ENCODE results near the gene PRR22.

PRR22 gene

DNA sequence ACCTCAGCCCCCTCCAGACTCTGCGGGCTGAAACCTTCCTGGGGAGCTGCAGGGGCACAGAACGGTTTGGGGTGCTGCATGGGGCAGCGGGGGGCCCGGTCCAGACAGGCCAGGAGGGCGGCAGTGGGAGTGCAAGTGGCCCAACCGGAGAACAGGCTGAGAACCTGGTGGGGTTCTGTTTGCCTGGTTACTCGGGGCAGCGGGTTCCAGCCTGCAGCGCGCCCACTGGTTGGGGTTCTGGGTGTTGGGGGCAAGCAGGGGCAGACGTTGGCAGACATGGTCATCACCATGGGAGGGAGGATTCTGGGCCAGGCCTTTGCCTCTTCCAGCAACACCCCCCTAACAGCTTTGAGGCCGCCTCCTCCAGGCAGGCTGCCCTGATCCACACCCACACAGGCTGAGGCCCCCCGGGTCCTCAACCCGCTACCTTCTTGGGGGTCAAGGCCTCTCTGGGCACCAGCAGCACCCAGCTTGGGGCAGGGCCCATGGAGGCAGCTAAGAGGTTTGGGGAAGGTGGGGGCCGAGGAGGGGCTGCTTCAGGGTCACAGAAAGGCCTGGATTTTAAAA, at the start of gene PRR22:
PRR22 (minus strand) TSS at position 166 of the 567 bp plus-strand sequence; CDS start at position 80, 86 bp downstream.
- DNase-seq (ENCODE audit: low spot score in 2 of 2) (no peak), ATAC-seq (no peak)
- Mint-ChIP-seq H3K36me3 (peaks cover 51% of the 10 kb centered on the region), H3K27ac (no peak within 1 kb of the TSS), H3K9me3 (no peaks in the 10 kb centered on the region), H3K4me1 (peaks cover 12% of the 10 kb centered on the region), H3K4me3 (no peak within 1 kb of the TSS)

DNA sequence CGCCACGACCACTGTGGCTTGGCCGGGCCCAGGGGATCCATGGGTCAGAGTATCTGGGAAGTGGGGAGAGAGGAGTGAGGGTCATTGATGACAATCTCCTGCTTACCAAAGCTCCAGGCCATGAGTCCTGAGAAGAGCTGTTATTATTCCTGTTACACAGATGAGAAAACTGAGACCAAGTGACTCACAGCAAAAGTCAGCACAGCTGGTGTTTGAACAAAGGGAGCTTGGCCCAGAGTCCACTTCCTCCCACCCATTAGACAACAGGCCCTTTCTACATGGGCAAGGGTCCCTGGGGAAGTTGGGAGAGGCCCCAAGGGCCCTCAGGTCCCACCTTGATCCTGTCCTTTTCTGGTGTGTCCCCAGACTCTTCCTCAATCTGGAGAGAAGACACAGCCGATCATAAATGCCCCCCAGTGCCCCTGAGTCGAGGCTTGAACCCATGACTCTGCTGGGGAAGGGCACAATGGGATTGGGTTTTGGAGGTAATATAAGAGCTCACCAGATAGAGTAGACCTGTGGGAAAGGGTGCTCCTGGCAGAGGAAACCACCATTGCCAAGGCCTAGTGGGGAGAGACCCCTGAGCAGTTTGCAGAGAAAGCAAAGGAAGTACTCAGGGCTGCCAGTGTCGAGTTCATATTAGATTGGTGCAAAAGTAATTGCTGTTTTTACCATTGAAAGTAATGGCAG, 48.1 kb upstream of the PRR22 start:
- ATAC-seq (no peak), DNase-seq (ENCODE audit: low spot score in 2 of 2) (no peak)
- no peak overlapping the region for H3K4me3 Mint-ChIP-seq
- H3K36me3 Mint-ChIP-seq, result peaks cover 11% of the 10 kb centered on the region
- H3K4me1 Mint-ChIP-seq, result peaks cover 5% of the 10 kb centered on the region
- no peaks in the 10 kb centered on the region for H3K9me3 Mint-ChIP-seq
- no peak overlapping the region for H3K27ac Mint-ChIP-seq

DNA sequence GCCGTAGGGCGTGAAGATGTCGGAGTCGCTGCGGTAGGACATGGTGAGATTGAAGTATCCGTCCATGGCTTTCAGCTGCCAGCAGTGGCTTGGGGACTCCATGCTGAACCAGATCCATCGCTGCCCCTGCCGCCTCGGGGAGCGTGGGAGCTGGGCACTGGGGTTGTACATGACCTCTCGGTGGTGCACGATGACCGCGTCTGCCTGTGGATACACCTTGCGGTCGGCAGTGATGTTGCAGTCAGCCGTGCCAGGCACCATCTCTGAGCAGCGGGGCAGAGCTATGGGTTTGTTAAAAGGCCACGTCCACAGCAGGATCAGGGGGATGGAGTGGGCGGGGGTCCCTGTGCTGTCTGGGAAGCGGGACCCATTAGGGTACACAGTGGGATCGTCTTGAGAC, 47.5 kb upstream of the PRR22 start:
- Mint-ChIP-seq H3K9me3 (peaks cover 1% of the 10 kb centered on the region), H3K4me1 (peaks cover 9% of the 10 kb centered on the region), H3K27ac (no peak overlapping the region), H3K4me3 (no peak overlapping the region), H3K36me3 (peaks cover 15% of the 10 kb centered on the region)
- DNase-seq (ENCODE audit: low spot score in 2 of 2), result no peak
- ATAC-seq, result no peak

DNA sequence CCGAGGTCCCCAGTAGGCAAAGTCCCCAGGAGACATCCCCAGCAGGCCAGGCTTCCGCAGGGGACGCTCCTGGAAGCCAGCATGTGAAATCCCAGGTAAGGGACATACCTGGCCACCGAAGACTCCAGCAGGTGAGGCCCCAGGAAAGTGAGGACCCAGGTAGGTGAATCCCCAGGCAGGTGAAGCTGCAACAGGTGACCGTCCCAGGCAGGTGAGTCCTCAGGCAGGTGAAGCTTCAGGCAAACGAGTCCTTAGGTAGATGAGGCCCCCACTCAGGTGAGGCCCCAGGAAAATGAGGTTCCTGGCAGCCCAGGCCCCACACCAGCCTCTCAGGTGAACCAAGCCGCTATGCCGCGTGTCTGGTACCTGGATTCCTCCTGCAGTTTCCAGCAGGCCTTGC, 46.6 kb upstream of the PRR22 start:
- no peak for ATAC-seq
- no peak overlapping the region for H3K27ac Mint-ChIP-seq
- H3K4me3 Mint-ChIP-seq, result no peak overlapping the region
- peaks cover 2% of the 10 kb centered on the region for H3K9me3 Mint-ChIP-seq
- peaks cover 13% of the 10 kb centered on the region for H3K4me1 Mint-ChIP-seq
- peaks cover 18% of the 10 kb centered on the region for H3K36me3 Mint-ChIP-seq
- no peak for DNase-seq (ENCODE audit: low spot score in 2 of 2)

DNA sequence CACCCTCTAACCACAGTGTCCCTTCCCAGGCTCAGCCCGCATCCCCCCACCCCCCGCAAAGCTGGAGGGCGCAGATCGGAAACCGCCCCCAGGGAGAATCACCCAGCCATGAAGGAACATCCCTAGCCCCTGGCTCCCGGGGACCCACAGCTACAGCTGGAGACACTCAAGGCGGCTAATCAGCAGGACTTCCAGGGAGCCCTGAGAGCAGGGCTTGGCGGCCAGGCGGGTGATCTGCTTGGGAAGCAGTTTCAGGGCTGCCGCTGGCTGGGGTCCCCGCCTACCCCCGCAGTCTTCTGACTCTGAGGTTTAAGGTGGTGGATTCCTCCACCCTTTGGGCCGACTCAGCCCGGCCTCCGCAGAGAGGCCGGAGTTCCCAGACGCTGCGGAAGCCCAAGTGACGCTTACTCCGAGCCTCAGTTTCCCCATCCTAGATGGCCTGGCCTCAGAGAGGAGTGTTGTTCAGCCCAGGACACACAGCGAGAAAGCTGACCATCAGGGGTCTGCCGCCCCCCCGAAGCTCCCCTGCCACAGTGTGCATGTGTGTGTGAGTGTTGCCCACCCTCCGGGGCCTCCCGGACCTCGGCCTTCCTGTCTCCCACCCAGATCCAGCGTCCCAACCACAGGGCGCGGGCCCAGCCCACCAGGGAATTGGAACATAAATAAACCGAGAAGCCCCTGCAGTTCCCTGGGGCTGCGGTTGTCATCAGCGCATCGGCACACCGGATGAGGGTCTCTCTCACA, 45.2 kb upstream of the PRR22 start:
- peak overlapping the region; percentile 92 for H3K4me3 Mint-ChIP-seq
- DNase-seq (ENCODE audit: low spot score in 2 of 2), result no peak
- ATAC-seq, result no peak
- peaks cover 2% of the 10 kb centered on the region for H3K9me3 Mint-ChIP-seq
- peaks cover 13% of the 10 kb centered on the region for H3K4me1 Mint-ChIP-seq
- H3K36me3 Mint-ChIP-seq, result peaks cover 18% of the 10 kb centered on the region
- H3K27ac Mint-ChIP-seq, result no peak overlapping the region

DNA sequence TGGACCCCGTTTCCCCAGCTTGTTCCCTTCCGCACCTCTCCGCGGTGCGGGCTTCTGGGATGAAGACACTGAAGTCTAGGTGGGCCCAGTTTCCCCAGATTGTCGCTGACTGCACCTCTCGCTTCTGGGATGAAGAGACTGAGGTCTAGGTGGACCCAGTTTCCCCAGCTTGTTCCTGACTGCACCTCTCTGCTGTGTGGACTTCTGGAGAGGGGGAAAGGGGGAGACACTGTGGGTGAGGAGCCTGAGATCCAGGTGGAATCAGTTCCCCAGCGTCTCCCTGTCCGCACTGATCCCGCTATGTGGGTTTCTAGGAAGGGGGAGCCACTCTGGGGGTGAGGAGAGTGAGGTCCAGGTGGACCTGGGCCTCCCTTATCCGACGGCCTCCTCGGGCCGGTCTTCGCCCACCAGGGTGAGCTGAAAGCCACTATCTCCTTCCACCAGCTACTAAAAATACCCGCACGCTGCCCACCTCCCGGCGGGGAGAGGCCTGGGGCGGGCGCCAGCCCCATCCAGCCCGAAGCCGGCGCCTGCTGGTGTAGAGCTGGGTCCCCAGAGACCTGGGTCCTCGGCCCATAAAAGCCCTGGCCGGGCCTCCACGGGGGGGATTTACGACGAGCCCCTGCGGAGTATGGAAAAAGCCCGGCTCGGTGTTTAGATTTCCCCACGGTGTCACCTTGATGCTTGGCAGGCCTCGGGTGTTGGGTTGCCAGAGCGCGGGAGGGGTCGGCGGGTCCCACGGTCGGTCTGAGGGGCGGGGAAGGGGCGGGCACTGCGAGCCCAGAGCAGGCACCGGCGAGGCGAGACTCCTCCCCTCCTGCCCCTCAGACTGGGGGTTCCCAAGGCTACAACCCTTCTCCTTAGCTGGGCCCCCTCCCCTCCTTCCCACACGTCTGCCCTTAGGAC, 44.4 kb upstream of the PRR22 start:
- Mint-ChIP-seq H3K4me1 (peaks cover 13% of the 10 kb centered on the region), H3K27ac (peak overlapping the region; percentile 98), H3K36me3 (peaks cover 18% of the 10 kb centered on the region), H3K4me3 (peak overlapping the region; percentile 92), H3K9me3 (peaks cover 2% of the 10 kb centered on the region)
- ATAC-seq (no peak), DNase-seq (ENCODE audit: low spot score in 2 of 2) (no peak)

DNA sequence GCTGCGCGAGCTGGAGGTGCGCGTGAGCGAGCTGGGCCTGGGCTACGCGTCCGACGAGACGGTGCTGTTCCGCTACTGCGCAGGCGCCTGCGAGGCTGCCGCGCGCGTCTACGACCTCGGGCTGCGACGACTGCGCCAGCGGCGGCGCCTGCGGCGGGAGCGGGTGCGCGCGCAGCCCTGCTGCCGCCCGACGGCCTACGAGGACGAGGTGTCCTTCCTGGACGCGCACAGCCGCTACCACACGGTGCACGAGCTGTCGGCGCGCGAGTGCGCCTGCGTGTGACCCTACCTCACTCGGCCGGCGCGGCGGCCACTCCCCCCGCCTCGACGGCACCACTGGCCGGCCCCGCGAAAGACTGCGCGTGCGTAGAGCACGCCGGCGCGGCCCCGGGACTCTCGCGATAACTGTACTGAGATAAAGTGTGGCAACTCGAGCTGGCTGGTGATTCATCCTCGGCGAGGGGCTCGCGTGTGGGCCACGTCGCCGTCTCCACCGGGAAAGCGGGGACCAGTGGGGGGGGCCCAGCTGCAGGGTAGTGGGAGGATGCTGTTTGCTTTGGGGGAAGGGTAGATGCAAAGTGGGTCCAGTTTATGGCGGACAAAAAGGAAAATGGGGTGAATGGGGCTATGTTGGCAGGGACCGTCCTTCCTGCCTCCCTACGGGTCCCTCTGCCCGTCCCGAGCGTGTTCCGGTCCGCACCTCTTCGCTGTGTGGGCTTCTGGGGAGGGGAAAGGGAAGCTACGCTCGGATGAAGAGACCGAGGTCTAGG, 43.5 kb upstream of the PRR22 start:
- ATAC-seq, result peak; percentile 85
- H3K9me3 Mint-ChIP-seq, result peaks cover 2% of the 10 kb centered on the region

GRCh38 chr19:5827342-5827890, 42.9 kb upstream of the PRR22 start:
- Mint-ChIP-seq H3K4me1 (peaks cover 13% of the 10 kb centered on the region), H3K27ac (peak overlapping the region; percentile 85), H3K4me3 (peak overlapping the region; percentile 92), H3K9me3 (peaks cover 2% of the 10 kb centered on the region), H3K36me3 (peaks cover 18% of the 10 kb centered on the region)
- no peak for ATAC-seq
- DNase-seq (ENCODE audit: low spot score in 2 of 2), result no peak

More for the DNA sequence above, 43.5 kb upstream of the PRR22 start:
- Mint-ChIP-seq H3K4me1 (peaks cover 13% of the 10 kb centered on the region), H3K36me3 (peaks cover 18% of the 10 kb centered on the region), H3K27ac (peak overlapping the region; percentile 98), H3K4me3 (peak overlapping the region; percentile 92)
- DNase-seq (ENCODE audit: low spot score in 2 of 2), result peak; percentile 97

- Mint-ChIP-seq H3K4me3 (peak overlapping the region; percentile 92), H3K4me1 (peaks cover 9% of the 10 kb centered on the region), H3K9me3 (peaks cover 2% of the 10 kb centered on the region), H3K36me3 (peaks cover 18% of the 10 kb centered on the region), H3K27ac (peak overlapping the region; percentile 85)
- ATAC-seq (no peak), DNase-seq (ENCODE audit: low spot score in 2 of 2) (no peak)
Observed at GRCh38 chr19:5826531-5827341, 42.2 kb upstream of the PRR22 start.

DNA sequence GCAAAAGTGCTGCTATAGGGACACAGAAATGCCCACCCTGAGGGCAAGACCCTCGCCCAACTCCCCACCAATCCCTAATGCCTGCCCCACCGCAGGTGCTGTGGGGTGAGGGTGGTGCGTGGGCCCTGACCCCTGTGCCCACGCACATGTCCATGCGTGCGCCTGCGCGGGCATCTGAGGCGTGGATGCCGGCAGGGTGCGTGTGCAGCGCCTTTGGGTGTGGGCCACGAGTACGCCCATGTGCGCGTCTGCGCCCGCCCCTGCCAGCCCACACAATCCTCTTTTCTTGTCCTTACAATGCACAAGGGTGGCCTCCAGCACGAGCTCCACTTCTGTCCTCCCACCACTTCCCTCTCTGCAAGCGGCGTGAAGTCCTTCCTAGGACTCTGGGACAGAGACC, 40.6 kb upstream of the PRR22 start:
- Mint-ChIP-seq H3K27ac (no peak overlapping the region), H3K4me1 (peaks cover 9% of the 10 kb centered on the region), H3K36me3 (peaks cover 18% of the 10 kb centered on the region), H3K9me3 (peaks cover 2% of the 10 kb centered on the region), H3K4me3 (no peak overlapping the region)
- ATAC-seq (no peak), DNase-seq (ENCODE audit: low spot score in 2 of 2) (no peak)

DNA sequence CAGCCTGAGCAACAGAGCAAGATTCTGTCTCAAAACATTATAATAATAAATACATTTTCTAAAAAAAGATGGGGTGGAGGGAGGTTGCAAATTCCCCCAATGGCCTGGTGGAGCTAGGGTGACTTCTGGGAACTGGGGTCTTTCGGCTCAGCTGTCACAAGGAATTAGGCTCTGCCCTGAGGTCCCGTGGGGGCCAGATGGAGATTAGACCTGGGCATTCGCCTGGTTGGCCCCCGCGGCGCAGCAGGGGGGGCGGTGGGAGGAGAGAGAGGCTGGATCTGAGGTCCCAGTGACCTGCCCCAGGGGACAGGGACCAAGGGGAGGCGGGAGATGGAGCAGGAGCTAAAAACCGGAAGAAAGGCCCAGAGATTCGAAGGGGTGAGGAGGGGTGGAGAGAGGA, 40.2 kb upstream of the PRR22 start:
- Mint-ChIP-seq H3K27ac (no peak overlapping the region), H3K36me3 (peaks cover 18% of the 10 kb centered on the region), H3K4me1 (peaks cover 9% of the 10 kb centered on the region), H3K9me3 (peaks cover 2% of the 10 kb centered on the region), H3K4me3 (no peak overlapping the region)
- no peak for ATAC-seq
- no peak for DNase-seq (ENCODE audit: low spot score in 2 of 2)

DNA sequence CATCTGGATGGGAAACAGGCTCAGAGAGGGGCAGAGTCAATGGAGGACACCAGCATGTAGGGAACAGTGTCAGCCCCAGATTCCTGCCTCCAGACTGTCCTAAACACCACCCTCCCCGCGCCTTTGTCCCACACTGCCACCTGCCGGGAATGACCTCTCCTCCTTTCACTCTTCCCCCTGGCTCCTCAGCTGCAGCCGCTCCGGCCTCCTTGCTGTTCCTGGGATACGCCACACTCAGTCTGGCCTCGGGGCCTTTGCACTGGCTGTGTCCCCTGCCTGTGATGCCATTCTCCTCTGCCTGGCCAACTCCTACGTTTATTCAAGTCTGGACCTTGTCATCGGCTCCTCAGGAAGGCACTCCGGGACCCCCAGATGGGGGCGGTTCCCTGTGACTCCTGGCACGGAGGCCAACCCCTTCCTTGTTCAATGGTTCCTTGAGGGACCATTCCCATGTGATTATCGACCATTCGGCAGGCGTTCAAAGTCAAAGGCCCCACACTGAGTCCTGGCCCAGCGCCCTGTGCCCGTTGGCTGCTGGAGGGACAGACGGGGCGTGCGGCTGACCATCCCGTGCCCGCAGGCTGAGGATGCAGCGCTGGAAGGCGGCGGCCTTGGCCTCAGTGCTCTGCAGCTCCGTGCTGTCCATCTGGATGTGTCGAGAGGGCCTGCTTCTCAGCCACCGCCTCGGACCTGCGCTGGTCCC, 39.2 kb upstream of the PRR22 start:
- H3K4me1 Mint-ChIP-seq, result peaks cover 9% of the 10 kb centered on the region
- H3K36me3 Mint-ChIP-seq, result peaks cover 16% of the 10 kb centered on the region
- peak overlapping the region; percentile 50 for H3K27ac Mint-ChIP-seq
- H3K9me3 Mint-ChIP-seq, result peaks cover 2% of the 10 kb centered on the region
- DNase-seq (ENCODE audit: low spot score in 2 of 2), result no peak
- H3K4me3 Mint-ChIP-seq, result no peak overlapping the region
- no peak for ATAC-seq

GRCh38 chr19:5822181-5822844, 37.8 kb upstream of the PRR22 start:
- Mint-ChIP-seq H3K27ac (peak overlapping the region; percentile 50), H3K4me1 (peaks cover 7% of the 10 kb centered on the region), H3K36me3 (peaks cover 6% of the 10 kb centered on the region), H3K4me3 (no peak overlapping the region), H3K9me3 (peaks cover 2% of the 10 kb centered on the region)
- no peak for ATAC-seq
- DNase-seq (ENCODE audit: low spot score in 2 of 2), result no peak

Measured in stimulated activated effector memory CD8-positive, alpha-beta T cell treated with anti-CD3 and anti-CD28 coated beads, Interleukin-12 subunit alpha, Interleukin-12 subunit beta, amount 100 ng/mL, for 72 hours (primary cell).